Fibroblast of villous mesenchyme (primary cell): ENCODE measurements around the gene RBP5. TPM values are rescaled to one million over a fixed set of nuclear protein-coding genes. Genes with fewer than 3 reads are reported as not detected.

Experiments
- DNase-seq: peaks from one replicate; pipeline ENCODE4 v3.0.0-alpha.2; 2010; ENCODE audit warnings: low read depth
- H3K4me3 ChIP-seq: 2 replicates; pipeline ENCODE4 v1.5.1; 2011; ENCODE audit warnings: low read depth, mild to moderate bottlenecking, low read length
- CTCF ChIP-seq: IDR thresholded peaks from 2 replicates; pipeline ENCODE4 v1.5.1; 2012; ENCODE audit warnings: low read depth, mild to moderate bottlenecking, low read length; ENCODE audit not compliant: insufficient read depth
- total RNA-seq: library from RNA; depleted of rRNA; stranded (reverse); fragments of >200 nt; gene quantifications from 2 replicates; pipeline ENCODE4 v1.2.3, GENCODE V29; 2012

The RBP5 gene
- total RNA-seq, result not detected in 2 replicates

- no peak for TF ChIP-seq CTCF
- H3K4me3 ChIP-seq, result peak within 1 kb of the TSS; percentile 74
- DNase-seq, result no peak
Observed at GRCh38 chr12:7128681-7129286, at the start of gene RBP5. TSS of gene RBP5 (minus strand) at chr12:7128889. CDS start at chr12:7128775, 114 bp downstream.

- no peak overlapping the region for H3K4me3 ChIP-seq
- no peak for TF ChIP-seq CTCF
- no peak for DNase-seq
Observed at GRCh38 chr12:7178481-7178880, 49.8 kb upstream of the RBP5 start.

- no peak for TF ChIP-seq CTCF
- no peak for DNase-seq
- no peak overlapping the region for H3K4me3 ChIP-seq
Observed at GRCh38 chr12:7176595-7176994, 47.9 kb upstream of the RBP5 start.

GRCh38 chr12:7175493-7175892 lies 46.8 kb upstream of the RBP5 start:
- TF ChIP-seq CTCF, result no peak
- DNase-seq, result peak; percentile 24
- no peak overlapping the region for H3K4me3 ChIP-seq

- no peak for DNase-seq
- TF ChIP-seq CTCF, result no peak
Observed at GRCh38 chr12:7171854-7172253, 43.2 kb upstream of the RBP5 start.

GRCh38 chr12:7169951-7170350 lies 41.3 kb upstream of the RBP5 start:
- no peak for TF ChIP-seq CTCF
- no peak overlapping the region for H3K4me3 ChIP-seq
- no peak for DNase-seq

More at GRCh38 chr12:7171854-7172253, 43.2 kb upstream of the RBP5 start:
- H3K4me3 ChIP-seq, result no peak overlapping the region

GRCh38 chr12:7162691-7163114 lies 34.0 kb upstream of the RBP5 start:
- DNase-seq, result peak; percentile 24
- no peak overlapping the region for H3K4me3 ChIP-seq
- TF ChIP-seq CTCF, result peak; percentile 61
